NOMO-1 (cell line): ENCODE measurements around the gene CTNNA2.

ENCODE experiments used
- DNase-seq, 2 experiments: peaks; one replicate each; lab custom pipeline; 2025; ENCODE audit not compliant: unreplicated experiment in 2 of 2; lab: John Stamatoyannopoulos, UW

CTNNA2 gene

GRCh38 chr2:80573950-80574349 is 1061.1 kb downstream of the CTNNA2 start:
- DNase-seq, result peak; percentile 64 to 76

GRCh38 chr2:80579756-80580155 is 1066.9 kb downstream of the CTNNA2 start:
- DNase-seq, result no peak

GRCh38 chr2:80591233-80591632 is 1078.4 kb downstream of the CTNNA2 start:
- DNase-seq, result no peak

- peak; percentile 2 to 32 for DNase-seq
Measured at GRCh38 chr2:80592106-80592505, 1079.3 kb downstream of the CTNNA2 start.

GRCh38 chr2:80610108-80610507 is 1097.3 kb downstream of the CTNNA2 start:
- no peak for DNase-seq

- no peak for DNase-seq
Measured at GRCh38 chr2:80621656-80622055, 1108.8 kb downstream of the CTNNA2 start.

- no peak for DNase-seq
Measured at GRCh38 chr2:80624062-80624461, 1111.2 kb downstream of the CTNNA2 start.

GRCh38 chr2:80634590-80634989 is 1121.7 kb downstream of the CTNNA2 start:
- no peak for DNase-seq

- no peak for DNase-seq
Measured at GRCh38 chr2:80638783-80639182, 1125.9 kb downstream of the CTNNA2 start.

GRCh38 chr2:80642465-80642864 is 1129.6 kb downstream of the CTNNA2 start:
- DNase-seq, result no peak

GRCh38 chr2:80643598-80643997 is 1130.7 kb downstream of the CTNNA2 start:
- no peak for DNase-seq

GRCh38 chr2:80651435-80651834 is 1138.6 kb downstream of the CTNNA2 start:
- DNase-seq, result no peak

- DNase-seq, result no peak
Measured at GRCh38 chr2:80655265-80655664, 1142.4 kb downstream of the CTNNA2 start.

- DNase-seq, result no peak
Measured at GRCh38 chr2:80670763-80671162, 1157.9 kb downstream of the CTNNA2 start.

GRCh38 chr2:80687524-80687923 is 1174.7 kb downstream of the CTNNA2 start:
- no peak for DNase-seq

GRCh38 chr2:80689106-80689505 is 1176.3 kb downstream of the CTNNA2 start:
- DNase-seq, result no peak
